Stimulated activated CD8-positive, alpha-beta memory T cell treated with anti-CD3 and anti-CD28 coated beads, Interleukin-7, amount 100 ng/mL, for 4 hours (primary cell): Measurements from ENCODE around the gene CTCFL.

ENCODE experiments used
- DNase-seq, 2 donors: peaks; one replicate each; pipeline ENCODE4 v3.0.0-alpha.2; 2020; ENCODE audit warnings: low read depth in 2 of 2

Gene CTCFL, protein sequence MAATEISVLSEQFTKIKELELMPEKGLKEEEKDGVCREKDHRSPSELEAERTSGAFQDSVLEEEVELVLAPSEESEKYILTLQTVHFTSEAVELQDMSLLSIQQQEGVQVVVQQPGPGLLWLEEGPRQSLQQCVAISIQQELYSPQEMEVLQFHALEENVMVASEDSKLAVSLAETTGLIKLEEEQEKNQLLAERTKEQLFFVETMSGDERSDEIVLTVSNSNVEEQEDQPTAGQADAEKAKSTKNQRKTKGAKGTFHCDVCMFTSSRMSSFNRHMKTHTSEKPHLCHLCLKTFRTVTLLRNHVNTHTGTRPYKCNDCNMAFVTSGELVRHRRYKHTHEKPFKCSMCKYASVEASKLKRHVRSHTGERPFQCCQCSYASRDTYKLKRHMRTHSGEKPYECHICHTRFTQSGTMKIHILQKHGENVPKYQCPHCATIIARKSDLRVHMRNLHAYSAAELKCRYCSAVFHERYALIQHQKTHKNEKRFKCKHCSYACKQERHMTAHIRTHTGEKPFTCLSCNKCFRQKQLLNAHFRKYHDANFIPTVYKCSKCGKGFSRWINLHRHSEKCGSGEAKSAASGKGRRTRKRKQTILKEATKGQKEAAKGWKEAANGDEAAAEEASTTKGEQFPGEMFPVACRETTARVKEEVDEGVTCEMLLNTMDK

DNA sequence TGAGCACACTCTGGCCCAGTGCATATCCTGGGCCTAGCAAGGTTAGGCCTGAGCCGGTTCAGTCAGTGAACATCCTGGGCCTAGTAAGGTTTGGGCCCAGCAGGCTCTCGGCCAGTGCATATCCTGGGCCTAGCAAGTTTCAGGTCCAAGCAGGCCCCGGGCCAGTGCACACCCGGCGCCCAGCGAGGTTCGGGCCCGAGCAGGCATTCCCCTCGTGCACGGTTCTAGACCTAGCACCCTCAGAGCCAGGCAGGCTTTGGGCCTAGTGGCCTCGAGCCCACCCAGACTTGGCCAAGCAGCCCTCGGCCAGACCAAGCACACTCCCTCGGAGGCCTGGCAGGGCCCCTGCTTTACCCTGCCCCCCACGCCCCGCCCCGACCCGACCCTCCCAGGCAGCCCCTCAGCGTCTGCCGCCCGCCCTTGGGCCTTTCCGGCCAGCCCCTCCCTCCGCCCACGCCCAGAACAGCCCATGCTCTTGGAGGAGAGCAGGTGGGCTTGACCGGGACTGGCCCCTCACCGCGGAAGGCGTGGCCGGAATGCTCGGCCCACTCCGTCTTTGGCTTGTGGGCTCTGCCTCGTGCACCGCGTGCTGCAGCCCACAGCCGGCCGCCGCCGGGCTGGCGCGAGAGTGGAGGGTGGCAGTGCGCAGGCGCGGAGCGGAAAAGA is at the start of gene CTCFL:
TSS of gene CTCFL (minus strand) at position 630 of the 666 bp plus-strand sequence. CDS start 935 bp downstream, outside the sequence.
- DNase-seq, result no peak

- DNase-seq, result no peak
These were observed 49.0 kb upstream of the CTCFL start for GRCh38 chr20:57573894-57574293.

GRCh38 chr20:57573242-57573641 is 48.3 kb upstream of the CTCFL start:
- no peak for DNase-seq

DNA sequence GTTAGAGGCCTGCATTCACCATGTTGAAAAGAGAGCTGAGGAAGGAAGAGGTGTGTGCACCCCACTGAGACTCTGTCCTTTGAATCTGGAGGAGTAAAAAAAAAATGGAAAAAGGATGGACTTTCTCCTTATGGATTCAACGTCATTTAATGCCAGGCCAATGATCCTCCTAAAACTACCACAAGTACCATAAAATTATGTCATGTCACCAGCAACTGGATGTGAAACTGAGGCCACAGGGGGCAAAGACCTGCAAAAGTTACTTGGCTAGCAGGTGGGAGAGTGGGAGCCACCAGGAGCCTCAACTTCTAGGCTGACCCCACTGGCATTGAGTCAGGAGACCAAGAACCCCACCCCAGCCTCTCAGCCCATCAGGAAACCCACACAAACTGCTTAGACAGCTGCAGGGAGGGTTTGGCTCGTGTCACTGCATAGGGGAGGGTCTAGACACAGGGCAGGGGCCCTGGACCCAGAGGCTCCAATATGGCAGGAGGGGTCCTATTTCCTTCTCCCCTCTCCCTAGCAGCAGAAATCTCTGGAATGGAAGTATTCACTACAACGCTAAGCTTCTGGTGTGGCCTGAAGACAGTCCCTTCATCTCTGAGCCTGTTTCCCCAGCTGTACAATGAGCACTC is 47.0 kb upstream of the CTCFL start:
- DNase-seq, result no peak

GRCh38 chr20:57570920-57571319 is 46.0 kb upstream of the CTCFL start:
- no peak for DNase-seq

GRCh38 chr20:57570145-57570850 is 45.4 kb upstream of the CTCFL start:
- DNase-seq, result no peak

- DNase-seq, result no peak
These were observed 44.0 kb upstream of the CTCFL start for GRCh38 chr20:57568960-57569359.

- no peak for DNase-seq
These were observed 43.4 kb upstream of the CTCFL start for GRCh38 chr20:57568088-57568896.

- no peak for DNase-seq
These were observed 42.6 kb upstream of the CTCFL start for GRCh38 chr20:57567471-57568079.

- no peak for DNase-seq
These were observed 42.0 kb upstream of the CTCFL start for GRCh38 chr20:57566803-57567459.

- no peak for DNase-seq
These were observed 41.5 kb upstream of the CTCFL start for GRCh38 chr20:57566399-57566798.

- DNase-seq, result no peak
These were observed 40.2 kb upstream of the CTCFL start for GRCh38 chr20:57564951-57565642.

- no peak for DNase-seq
These were observed 39.4 kb upstream of the CTCFL start for GRCh38 chr20:57564180-57564802.

- DNase-seq, result no peak
These were observed 38.6 kb upstream of the CTCFL start for GRCh38 chr20:57563522-57563921.

- DNase-seq, result no peak
These were observed 37.9 kb upstream of the CTCFL start for GRCh38 chr20:57562541-57563465.

DNA sequence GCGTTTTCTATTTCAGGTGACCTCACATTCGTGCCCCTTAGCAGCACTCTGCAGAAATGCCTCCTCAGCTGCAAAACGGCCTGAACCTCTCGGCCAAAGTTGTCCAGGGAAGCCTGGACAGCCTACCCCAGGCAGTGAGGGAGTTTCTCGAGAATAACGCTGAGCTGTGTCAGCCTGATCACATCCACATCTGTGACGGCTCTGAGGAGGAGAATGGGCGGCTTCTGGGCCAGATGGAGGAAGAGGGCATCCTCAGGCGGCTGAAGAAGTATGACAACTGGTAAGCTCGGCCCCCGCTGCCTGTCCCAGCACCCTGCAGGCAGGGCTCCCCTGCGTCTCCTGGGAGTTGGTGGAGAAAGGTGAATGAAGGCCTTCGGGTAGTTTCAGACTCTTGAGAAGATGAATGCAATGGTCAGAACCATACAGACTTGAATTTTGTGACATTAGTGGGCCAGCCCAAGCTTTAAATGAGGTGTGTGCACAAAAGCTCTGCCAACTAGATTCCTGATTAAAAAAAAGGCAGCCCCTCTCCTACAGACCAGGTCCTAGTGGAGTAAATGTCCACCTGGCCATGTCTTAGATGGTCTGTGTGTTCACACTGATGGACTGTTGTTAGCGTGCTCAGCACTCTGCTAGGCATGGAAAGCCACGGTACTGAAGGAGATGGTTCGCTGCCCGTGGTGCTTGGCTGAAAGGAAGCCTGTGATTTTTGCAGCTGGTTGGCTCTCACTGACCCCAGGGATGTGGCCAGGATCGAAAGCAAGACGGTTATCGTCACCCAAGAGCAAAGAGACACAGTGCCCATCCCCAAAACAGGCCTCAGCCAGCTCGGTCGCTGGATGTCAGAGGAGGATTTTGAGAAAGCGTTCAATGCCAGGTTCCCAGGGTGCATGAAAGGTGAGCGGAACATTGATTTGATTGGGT is 36.7 kb upstream of the CTCFL start:
- no peak for DNase-seq
